HG02970 (cell line): ENCODE data around the gene CORIN.
"Not testable (repeated sequence)": the region's sequence is repeated elsewhere in the genome, so short reads cannot be mapped to it uniquely, and the experiment has no call there.

ENCODE experiments used
- ATAC-seq: cut with Tn5 transposase; IDR thresholded peaks from one replicate; pipeline ENCODE4 v1.9.1; 2021; ENCODE audit warnings: mild to moderate bottlenecking, moderate library complexity, moderate number of reproducible peaks; ENCODE audit not compliant: unreplicated experiment, low FRiP score

CORIN gene

GRCh38 chr4:47785153-47785552 is 52.7 kb downstream of the CORIN start:
- no peak for ATAC-seq

- no peak for ATAC-seq
Measured at GRCh38 chr4:47784222-47784621, 53.6 kb downstream of the CORIN start.

DNA sequence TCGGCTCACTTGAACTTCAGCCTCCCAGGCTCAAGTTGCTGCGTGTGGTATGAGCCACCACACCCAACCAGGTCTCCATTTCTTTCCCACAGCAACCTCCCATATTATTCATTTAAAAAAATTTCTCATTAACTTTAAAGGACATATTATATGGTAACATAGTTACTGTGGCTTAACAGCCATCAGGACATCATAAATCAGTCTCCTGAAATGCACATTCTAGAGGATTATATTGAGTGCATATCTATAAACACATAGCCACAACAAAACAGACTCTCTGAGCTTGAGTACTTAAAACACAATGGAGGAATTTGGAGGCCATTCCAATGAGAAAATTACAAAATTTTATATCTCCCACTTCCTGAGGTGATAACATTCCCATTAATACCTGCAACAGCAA is 61.5 kb downstream of the CORIN start:
- ATAC-seq: no peak

GRCh38 chr4:47774079-47774478 is 63.8 kb downstream of the CORIN start:
- no peak for ATAC-seq

DNA sequence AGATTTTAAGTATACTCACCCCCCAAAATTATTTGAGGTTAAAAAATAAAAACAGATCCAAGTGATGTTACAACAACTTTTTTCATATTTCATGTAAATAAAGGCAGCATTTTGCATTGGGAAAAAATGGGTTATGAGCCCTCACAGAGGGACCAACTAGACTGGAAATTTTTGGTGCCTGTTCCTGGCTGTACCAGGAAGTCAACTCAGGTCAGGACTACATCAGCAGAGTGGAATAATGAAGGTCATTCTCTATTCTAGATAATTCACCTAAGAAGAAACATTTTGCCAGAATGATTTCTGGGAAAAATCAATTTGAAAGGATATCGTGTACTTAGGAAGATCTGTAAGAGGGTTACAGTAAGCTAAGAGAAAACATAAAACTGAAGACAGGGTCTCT is 66.8 kb downstream of the CORIN start:
- no peak for ATAC-seq

DNA sequence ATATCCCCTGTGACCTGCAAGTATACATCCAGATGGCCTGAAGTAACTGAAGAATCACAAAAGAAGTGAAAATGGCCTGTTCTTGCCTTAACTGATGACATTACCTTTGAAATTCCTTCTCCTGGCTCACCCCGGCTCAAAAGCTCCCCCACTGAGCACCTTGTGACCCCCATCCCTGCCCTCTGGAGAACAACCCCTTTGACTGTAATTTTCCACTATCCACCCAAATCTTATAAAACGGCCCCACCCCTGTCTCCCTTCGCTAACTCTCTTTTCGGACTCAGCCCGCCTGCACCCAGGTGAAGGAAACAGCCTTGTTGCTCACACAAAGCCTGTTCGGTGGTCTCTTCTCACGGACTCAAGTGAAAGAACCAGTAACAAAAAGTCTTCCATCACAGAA is 69.9 kb downstream of the CORIN start:
- ATAC-seq: not testable (repeated sequence)

DNA sequence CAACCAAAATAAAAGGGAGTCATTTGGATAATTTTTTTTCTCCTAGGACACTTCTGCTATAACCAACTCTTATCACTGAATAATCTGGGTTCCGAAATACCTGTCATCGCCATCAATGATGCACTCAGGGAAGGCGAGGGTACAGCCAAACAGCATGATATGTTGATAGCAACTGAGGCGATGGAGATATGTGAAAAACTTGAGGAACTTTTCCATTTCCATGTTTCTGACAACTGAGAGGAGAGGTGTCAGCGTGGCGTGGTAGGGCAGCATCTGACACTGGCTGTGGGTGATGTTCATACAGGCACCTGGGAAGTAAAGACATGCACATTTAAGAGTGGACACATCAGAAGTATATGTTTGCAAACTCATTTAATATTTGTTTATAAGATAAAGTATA is 74.6 kb downstream of the CORIN start:
- no peak for ATAC-seq

DNA sequence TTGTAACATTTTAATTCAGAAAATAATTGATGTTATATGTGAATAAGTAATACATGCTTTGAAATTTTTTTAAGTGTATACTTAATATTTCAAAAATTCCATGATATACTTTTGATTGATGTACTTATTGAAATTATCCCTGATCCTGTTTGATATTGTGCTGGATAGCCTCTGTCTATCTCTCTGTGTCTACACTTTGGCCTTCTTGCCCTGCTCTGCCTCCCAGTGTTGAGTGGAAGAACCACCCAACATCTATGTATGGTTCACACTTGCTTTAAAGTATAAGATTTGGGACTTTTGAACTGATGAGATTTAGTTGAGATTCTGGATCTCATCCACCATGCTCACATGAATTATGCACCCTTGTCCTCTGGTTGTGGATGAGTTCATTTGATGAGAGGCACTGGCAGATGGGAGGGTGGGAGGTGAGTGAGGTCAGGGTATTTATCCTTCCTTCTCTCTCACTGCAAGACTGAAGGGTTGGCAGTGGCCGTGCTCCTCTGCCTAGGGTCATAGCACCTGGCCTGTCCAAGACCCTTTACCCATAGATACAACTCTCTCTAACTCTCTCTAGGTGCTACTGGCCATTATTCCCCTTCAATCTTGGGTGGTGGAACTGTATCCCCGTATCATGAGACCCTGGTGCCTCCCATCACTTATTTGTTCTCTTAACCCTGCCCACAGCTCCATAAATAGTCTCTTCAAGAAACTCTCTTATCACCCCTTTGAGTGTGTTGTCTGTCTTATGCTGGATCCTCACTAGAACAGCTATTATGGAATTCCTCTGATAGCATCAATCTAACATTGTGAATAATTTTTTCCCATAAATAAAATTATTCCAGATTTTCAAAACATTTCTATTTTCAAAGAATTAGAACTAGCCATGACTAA is 75.2 kb downstream of the CORIN start:
- ATAC-seq: no peak

DNA sequence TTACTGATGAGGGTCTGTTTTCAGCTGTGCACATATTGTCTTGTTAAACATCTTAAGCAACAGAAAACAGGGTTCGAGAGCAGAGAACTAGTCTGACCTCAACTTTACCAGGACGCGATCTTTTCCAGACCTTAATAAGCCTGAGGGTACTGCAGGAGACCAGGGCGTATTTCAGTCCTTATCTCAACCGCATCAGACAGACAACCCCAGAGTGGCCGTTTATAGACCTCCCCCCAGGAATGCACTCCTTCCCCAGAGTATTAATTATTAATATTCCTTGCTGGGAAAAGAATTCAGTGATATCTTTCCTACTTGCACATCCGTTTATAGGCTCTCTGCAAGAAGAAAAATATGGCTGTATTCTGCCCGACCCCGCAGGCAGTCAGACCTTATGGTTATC is 84.6 kb downstream of the CORIN start:
- not testable (repeated sequence) for ATAC-seq

DNA sequence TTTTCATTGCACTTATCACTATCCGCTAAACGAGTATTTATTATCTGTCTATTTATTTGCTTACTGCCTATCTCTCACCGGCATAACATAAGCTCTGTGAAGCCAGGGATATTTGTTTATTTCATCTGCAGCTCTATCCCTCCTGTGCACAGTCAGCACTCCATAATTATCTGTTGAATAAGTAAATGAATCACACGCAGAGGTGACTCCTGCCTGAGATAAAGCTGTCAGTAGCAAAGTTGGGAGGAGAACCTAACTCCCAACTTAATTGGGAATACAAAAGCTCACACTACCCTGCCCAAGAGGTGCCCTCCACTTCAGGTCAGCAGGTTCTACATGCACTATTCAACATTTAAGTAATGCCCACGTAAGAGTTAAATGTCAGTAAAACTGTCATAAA is 85.7 kb downstream of the CORIN start:
- ATAC-seq: no peak

DNA sequence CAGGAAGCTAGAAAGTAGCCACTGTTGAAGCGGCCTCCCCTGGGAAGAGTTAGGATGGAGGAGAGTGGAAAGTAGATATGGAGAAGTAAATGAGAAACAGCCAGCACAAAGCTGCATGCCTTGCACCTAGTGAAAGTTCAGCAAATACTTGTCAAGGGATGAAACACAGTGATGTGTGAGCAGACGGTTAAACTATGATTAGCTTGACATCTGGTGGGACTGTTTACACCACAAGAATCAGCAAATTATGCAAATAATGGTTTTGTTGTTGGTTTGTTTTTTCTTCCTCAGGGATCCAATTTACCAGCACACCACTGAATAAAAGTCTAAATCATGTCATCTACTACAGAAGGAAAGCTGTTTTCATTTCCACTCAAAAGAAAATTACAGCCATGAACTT is 87.1 kb downstream of the CORIN start:
- ATAC-seq: no peak

DNA sequence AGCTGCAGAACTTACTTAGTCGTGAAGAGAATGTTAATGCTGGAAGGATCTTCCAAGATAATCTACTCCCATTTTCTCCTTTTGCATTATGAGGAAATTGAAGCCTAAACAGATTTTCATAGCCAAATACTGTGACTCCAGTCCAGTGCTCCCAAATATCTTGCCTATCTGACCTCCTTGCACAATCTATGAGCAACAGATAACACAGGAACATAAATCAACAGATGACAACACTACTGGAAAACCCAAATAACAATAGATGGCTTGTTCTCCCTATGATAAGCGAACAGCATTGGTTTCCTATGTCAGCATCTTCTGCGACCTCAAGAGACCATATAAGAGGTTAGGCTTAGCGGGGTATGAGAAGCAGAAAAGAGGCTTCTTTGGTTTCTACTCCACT is 88.0 kb downstream of the CORIN start:
- ATAC-seq: no peak

DNA sequence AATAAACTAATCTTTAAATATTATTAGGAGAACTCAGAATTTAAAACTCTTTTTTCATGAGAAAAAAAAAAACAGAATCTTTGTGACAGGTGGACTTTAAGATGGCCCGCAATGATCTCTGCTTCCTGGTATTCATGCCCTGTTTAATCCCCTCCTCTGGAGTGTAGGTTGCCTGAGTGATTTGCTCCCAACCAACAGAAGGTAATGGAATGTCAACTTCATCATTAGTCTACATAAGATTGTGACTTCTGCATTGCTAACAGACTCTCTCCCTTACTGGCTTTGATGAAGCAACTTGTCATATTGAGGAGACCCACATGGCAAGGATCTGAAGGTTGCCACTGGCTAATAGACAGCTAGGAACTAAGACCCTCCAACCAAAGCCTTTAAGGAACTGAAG is 88.8 kb downstream of the CORIN start:
- no peak for ATAC-seq

DNA sequence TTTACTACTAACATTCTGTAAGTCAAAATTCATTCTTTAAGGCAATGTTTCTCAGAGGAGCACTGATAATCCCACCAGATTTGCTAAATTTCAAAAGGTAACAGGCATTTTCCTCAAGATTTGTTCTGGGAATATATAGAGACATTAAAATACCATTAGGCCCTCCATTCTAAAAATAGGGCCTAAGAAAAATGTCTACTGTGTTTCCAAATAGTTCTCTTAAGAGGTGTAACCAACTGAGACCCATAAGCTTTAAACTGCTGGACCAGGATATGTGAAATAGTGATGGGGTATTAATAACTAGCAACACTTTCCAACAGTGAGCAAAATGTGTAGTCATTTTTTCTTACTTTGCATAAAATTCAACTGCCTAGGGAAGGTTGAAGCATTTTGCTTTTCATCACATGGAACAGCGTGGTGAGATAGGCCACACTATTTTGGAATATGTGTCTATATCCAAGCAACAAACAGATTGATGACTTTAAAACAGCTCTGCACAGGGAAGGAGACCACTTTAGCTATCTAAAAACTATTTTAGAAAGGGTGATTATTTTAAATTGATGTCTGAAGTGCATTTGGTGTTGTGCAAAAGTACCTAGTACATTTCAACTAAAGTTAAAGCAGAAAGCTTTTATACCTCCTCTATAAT is 89.9 kb downstream of the CORIN start:
- ATAC-seq: no peak

- ATAC-seq: no peak
Measured at GRCh38 chr4:47747211-47747610, 90.7 kb downstream of the CORIN start.

DNA sequence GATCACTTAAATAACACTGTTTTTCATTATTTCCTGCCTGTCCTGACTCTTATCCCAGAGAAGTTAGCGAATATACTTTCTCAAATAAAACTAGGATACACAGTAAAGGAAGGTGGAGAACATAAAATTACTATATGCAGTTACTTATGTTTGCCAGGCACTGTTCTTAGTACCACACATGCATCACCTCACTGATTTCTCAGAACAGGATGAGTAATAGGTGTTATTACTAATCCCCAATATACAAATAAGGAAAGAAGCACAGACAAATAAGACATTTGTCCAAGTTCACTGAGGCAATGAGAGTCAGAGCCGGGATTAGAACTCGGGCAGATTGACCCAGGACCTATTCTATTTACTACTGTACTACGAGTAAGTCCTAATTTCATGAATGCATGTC is 91.7 kb downstream of the CORIN start:
- no peak for ATAC-seq

DNA sequence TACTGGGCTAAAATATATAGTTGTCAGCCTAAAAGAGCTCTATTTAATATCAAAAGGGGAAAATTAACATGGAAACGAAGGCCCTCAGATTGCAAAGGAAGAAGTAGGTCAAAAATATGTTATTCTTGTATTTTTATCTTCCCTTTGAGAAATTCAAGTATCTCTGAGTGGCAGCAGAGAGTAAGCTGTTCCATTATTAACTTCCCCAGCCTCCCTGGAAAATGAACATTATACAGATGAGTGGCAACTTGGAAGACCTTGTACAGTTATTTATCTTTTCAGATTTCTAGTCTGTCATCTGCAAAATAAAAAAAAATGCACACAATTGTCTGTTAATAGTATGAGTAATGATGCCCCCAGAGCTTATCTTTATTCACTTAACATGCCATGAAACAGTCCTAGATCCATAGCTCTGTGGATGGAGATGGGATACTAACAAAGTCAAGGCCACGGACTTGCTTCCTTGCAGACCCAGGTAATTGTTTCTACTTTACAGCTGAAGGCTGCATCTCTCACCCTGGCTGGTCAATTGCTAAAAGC is 93.0 kb downstream of the CORIN start:
- ATAC-seq: no peak

DNA sequence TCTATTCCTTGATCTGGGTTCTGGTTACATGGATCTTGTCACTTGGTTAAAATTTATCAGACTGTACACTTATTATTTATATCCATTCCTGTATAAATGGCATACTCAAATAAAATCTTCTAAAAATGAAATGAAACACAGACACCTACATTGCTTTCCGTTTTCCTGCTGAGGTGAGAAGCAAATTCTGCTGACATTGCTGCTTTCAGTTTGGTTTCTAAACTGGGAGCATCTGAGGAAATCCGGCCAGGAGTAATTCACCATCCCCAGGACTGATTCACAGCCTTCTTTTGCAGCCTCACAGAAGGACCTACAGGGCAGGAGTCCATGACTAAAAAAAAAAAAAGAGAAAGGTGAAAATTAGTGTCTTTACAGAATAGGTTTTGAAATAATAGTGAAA is 93.6 kb downstream of the CORIN start:
- no peak for ATAC-seq

DNA sequence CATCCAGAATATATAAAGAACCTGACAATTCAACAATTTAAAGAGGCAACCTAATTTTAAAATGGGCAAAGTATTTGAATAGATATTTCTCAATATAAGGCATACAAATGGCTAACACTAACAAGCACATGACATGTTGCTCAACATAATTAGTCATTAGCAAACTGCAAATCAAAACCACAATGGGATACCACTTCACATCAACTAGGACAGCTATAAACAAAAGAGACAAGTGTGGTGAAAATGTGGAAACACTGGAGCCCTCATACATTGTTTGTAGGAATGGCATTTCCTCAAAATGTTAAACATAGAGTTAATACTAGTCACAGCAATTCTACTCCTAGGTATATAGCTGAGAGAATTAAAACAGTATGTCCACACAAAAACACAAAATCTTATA is 96.7 kb downstream of the CORIN start:
- ATAC-seq: no peak

DNA sequence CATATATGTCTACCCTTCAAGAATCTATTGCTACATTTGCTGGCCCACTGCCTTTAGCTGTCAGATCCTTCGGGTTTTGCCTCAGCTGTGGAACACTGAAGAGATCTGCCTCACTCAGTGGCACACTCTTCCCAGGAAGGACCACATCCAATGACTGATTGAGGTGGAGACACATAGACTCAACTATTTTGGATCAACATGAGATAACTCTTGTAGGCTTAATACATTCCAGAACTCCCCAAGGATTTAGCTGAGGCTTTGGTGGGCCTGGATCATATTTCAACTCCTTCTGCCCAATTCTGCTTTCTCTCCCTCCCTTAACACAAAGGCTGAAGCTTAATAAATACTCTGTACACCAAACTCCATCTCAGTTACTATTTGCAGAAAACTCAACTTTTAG is 100.5 kb downstream of the CORIN start:
- ATAC-seq: no peak

DNA sequence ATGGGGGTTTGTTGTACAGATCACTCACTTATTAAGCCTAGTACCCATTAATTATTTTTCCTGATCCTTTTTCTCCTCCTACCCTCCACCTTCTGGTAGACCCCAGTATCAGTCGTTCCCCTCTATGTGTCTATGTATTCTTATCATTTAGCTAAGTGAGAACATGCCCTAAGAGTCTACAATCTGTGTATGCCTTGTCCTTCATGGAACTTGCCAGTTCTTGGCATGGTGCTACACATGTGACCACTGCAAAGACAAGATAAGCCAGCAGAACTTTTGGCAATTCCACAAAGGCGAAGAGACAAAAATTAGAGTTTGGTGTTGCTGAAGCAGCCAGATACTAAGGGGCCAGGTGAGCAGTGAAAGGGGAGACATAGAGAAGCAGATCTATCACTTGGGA is 101.3 kb downstream of the CORIN start:
- no peak for ATAC-seq

GRCh38 chr4:47736146-47736545 is 101.7 kb downstream of the CORIN start:
- no peak for ATAC-seq
